Stomach (tissue), 4 donors: ENCODE results near the gene OLFM1.

Experiments
- CTCF ChIP-seq, 7 experiments: fragments of 450-650 bp in 4 of 7; fragments of 200-600 bp in 3 of 7; sonication (generic) in 3 of 7; IDR thresholded peaks; one replicate each; pipeline ENCODE4 v1.5.1; 2016 to 2019; ENCODE audit warnings: antibody characterized with exemption in 7 of 7, control low read depth in 2 of 7, mild to moderate bottlenecking in 1 of 7
- POLR2A ChIP-seq, 4 donors: fragments of 450-650 bp; IDR thresholded peaks; one replicate each; pipeline ENCODE4 v1.6.1; 2016; ENCODE audit warnings: antibody characterized with exemption in 4 of 4, control low read depth in 2 of 4, mild to moderate bottlenecking in 1 of 4, moderate library complexity in 1 of 4
- POLR2AphosphoS5 ChIP-seq, 3 donors: sonication (generic); formaldehyde crosslinking; IDR thresholded peaks; one replicate each; pipeline ENCODE4 v1.6.1; 2016; ENCODE audit warnings: antibody characterized with exemption in 3 of 3

GRCh38 chr9:135074354-135075233 is 12.9 kb upstream of the OLFM1 start:
- TF ChIP-seq POLR2A (IDR thresholded peaks at IDR 0.05): no peak
- no peak for TF ChIP-seq CTCF (IDR thresholded peaks at IDR 0.05)
- no peak for TF ChIP-seq POLR2AphosphoS5 (IDR thresholded peaks at IDR 0.05)
